ENCODE data around the gene RABGAP1L.

- TF ChIP-seq CTCF (IDR thresholded peaks at IDR 0.05; ENCODE audit: low read depth, low read length) (no peak), POLR2A (IDR thresholded peaks at IDR 0.05; ENCODE audit: extremely low read depth, insufficient read length) (no peak)
These were observed 38.9 kb downstream of the RABGAP1L start for GRCh38 chr1:174198202-174198601.
